Gastroesophageal sphincter (tissue), 4 donors: ENCODE results near the gene LATS2. TPM values are rescaled to one million over a fixed set of nuclear protein-coding genes. Genes with fewer than 3 reads are reported as not detected.
"Not testable (repeated sequence)": the region's sequence is repeated elsewhere in the genome, so short reads cannot be mapped to it uniquely, and the experiment has no call there.

ENCODE experiments used
- ATAC-seq: fragments of 150-250 bp; one replicate; pipeline ENCODE4 v1.9.1; 2016; ENCODE audit warnings: mild to moderate bottlenecking, moderate library complexity
- H3K27ac ChIP-seq, 4 donors: fragments of 200-600 bp; sonication (generic) in 3 of 4; 1 replicate in 3 of 4; 2 replicates in 1 of 4; pipeline ENCODE4 v1.5.1; 2016 to 2019
- H3K27me3 ChIP-seq: fragments of 200-600 bp; sonication (generic); one replicate; pipeline ENCODE4 v1.5.1; 2019
- H3K36me3 ChIP-seq, 2 donors: fragments of 200-600 bp; sonication (generic); one replicate each; pipeline ENCODE4 v1.5.1; 2019; ENCODE audit warnings: control low read depth in 1 of 2
- H3K4me1 ChIP-seq, 3 donors: fragments of 200-600 bp; sonication (generic); 1 replicate in 2 of 3; 2 replicates in 1 of 3; pipeline ENCODE4 v1.5.1; 2016 to 2019; ENCODE audit warnings: control low read depth in 2 of 3
- H3K4me3 ChIP-seq, 2 donors: fragments of 200-600 bp; sonication (generic); one replicate each; pipeline ENCODE4 v1.5.1; 2019; ENCODE audit warnings: mild to moderate bottlenecking in 1 of 2, moderate library complexity in 1 of 2
- H3K9me3 ChIP-seq, 3 donors: fragments of 200-600 bp; sonication (generic); one replicate each; pipeline ENCODE4 v1.5.1; 2017 to 2019; ENCODE audit warnings: control low read depth in 2 of 3
- EP300 ChIP-seq: sonication (generic); formaldehyde crosslinking; IDR thresholded peaks from one replicate; pipeline ENCODE4 v1.6.1; 2017; ENCODE audit warnings: antibody characterized with exemption, mild to moderate bottlenecking
- POLR2A ChIP-seq, 2 donors: fragments of 450-650 bp; IDR thresholded peaks; one replicate each; pipeline ENCODE4 v1.6.1; 2017; ENCODE audit warnings: antibody characterized with exemption in 2 of 2, mild to moderate bottlenecking in 2 of 2, moderate library complexity in 1 of 2
- POLR2AphosphoS5 ChIP-seq: sonication (generic); formaldehyde crosslinking; IDR thresholded peaks from one replicate; pipeline ENCODE4 v1.6.1; 2017; ENCODE audit warnings: antibody characterized with exemption
- WGBS, 2 donors: methylation state at CpG; one replicate each; pipeline ENCODE4 v1.1.5; 2018; ENCODE audit warnings: low coverage in 1 of 2; 5-methylcytosine and 5-hydroxymethylcytosine counted together
- total RNA-seq, 4 donors: library from RNA; depleted of rRNA; stranded (reverse); fragments of >200 nt; gene quantifications; one replicate each; pipeline ENCODE4 v1.1.0, GENCODE V29; 2016
- TF ChIP-seq, protein P1 (sequence below), 4 experiments: fragments of 200-600 bp in 2 of 4; fragments of 450-650 bp in 2 of 4; sonication (generic) in 1 of 4; IDR thresholded peaks; one replicate each; pipeline ENCODE4 v1.5.1; 2017 to 2019; ENCODE audit warnings: antibody characterized with exemption in 4 of 4, mild to moderate bottlenecking in 2 of 4, moderate library complexity in 2 of 4

Gene LATS2
- total RNA-seq, 4 donors from 2014 or later: 42.2 to 95.4 (median 56.5) TPM

GRCh38 chr13:20968745-20969144 lies 92.6 kb downstream of the LATS2 start:
- Histone ChIP-seq H3K27ac (no peak overlapping the region), H3K36me3 (peaks cover 0 to 22% of the 10 kb centered on the region in 2 donors), H3K27me3 (no peaks in the 10 kb centered on the region), H3K4me1 (no peaks in the 10 kb centered on the region), H3K4me3 (no peak overlapping the region), H3K9me3 (no peaks in the 10 kb centered on the region)
- WGBS, 2 donors: 46 to 53% methylated on average over 2 of the region's 2 CpGs
- no peak for ATAC-seq
- TF ChIP-seq POLR2A (IDR thresholded peaks at IDR 0.05): no peak
- TF ChIP-seq, protein P1, sequence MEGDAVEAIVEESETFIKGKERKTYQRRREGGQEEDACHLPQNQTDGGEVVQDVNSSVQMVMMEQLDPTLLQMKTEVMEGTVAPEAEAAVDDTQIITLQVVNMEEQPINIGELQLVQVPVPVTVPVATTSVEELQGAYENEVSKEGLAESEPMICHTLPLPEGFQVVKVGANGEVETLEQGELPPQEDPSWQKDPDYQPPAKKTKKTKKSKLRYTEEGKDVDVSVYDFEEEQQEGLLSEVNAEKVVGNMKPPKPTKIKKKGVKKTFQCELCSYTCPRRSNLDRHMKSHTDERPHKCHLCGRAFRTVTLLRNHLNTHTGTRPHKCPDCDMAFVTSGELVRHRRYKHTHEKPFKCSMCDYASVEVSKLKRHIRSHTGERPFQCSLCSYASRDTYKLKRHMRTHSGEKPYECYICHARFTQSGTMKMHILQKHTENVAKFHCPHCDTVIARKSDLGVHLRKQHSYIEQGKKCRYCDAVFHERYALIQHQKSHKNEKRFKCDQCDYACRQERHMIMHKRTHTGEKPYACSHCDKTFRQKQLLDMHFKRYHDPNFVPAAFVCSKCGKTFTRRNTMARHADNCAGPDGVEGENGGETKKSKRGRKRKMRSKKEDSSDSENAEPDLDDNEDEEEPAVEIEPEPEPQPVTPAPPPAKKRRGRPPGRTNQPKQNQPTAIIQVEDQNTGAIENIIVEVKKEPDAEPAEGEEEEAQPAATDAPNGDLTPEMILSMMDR (IDR thresholded peaks at IDR 0.05): no peak
- TF ChIP-seq EP300: no peak
- TF ChIP-seq POLR2AphosphoS5: no peak

DNA sequence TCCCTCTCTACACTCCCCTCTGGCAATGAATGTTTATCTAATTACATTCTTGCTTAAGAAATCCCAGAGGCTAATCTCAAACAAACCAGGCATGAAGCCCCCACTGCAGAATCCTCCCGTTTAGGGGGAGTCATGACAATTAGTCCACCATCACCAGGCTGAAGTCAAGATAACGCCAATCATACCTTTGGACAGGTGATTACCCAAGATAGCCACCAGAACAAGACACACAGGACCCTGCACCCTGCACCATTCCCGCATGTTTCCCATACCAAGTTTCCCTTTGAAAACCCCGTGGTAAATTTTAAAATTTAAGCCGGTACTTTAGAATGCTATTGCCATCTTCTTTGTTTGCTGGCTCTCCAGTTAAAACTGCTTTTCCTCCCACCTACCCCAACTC lies 94.0 kb downstream of the LATS2 start:
- Histone ChIP-seq H3K27me3 (no peaks in the 10 kb centered on the region), H3K9me3 (no peaks in the 10 kb centered on the region), H3K4me1 (no peaks in the 10 kb centered on the region), H3K27ac (no peak overlapping the region), H3K4me3 (no peak overlapping the region), H3K36me3 (peaks cover 0 to 8% of the 10 kb centered on the region in 2 donors)
- ATAC-seq: no peak
- WGBS, 2 donors: 55 to 69% methylated on average over 5 of the region's 5 CpGs
- TF ChIP-seq EP300: no peak
- TF ChIP-seq POLR2A (IDR thresholded peaks at IDR 0.05): no peak
- TF ChIP-seq, protein P1 (IDR thresholded peaks at IDR 0.05): no peak

DNA sequence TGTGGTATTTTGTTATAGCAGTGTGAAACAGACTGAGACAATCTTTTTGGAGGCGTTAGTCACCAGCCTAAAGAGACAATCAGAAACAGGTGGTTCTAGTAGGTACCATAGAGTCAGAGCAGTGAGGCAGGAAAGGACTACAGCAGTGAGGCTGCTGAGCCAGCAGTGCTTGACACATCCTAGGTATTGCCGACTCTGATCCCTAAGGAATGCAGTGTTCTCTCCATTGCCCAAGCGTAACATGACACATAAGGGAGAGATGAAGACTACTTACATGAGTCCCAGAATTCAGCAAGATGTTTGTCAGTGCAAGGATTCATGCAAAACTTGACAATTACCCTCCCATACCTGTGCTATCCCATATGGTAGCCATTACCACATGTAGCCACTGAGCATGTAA lies 96.5 kb downstream of the LATS2 start:
- no peak for ATAC-seq
- Histone ChIP-seq H3K27ac (no peak overlapping the region), H3K36me3 (no peaks in the 10 kb centered on the region), H3K4me3 (no peak overlapping the region), H3K4me1 (no peaks in the 10 kb centered on the region), H3K27me3 (no peaks in the 10 kb centered on the region), H3K9me3 (no peaks in the 10 kb centered on the region)
- TF ChIP-seq, protein P1 (IDR thresholded peaks at IDR 0.05): no peak
- no peak for TF ChIP-seq POLR2AphosphoS5
- no peak for TF ChIP-seq EP300
- TF ChIP-seq POLR2A (IDR thresholded peaks at IDR 0.05): no peak
- WGBS, 2 donors: 85% methylated on average over 3 of the region's 3 CpGs; no CpG with 5 or more reads in 1 of the 2 donors

DNA sequence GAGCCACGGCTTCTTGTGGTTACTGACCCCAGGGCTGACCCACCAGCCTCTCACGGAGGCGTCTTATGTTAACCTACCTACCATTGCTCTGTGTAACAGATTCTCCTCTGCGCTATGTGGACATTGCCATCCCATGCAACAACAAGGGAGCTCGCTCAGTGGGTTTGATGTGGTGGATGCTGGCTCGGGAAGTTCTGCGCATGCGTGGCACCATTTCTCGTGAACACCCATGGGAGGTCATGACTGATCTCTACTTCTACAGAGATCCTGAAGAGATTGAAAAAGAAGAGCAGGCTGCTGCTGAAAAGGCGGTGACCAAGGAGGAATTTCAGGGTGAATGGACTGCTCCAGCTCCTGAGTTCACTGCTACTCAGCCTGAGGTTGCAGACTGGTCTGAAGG lies 99.7 kb downstream of the LATS2 start:
- 94 to 100% methylated on average over 1 to 6 of the region's 10 CpGs for WGBS, 2 donors
- not testable (repeated sequence) for H3K9me3 ChIP-seq, H3K4me1 ChIP-seq, H3K27ac ChIP-seq, H3K27me3 ChIP-seq, H3K4me3 ChIP-seq, H3K36me3 ChIP-seq, ATAC-seq

DNA sequence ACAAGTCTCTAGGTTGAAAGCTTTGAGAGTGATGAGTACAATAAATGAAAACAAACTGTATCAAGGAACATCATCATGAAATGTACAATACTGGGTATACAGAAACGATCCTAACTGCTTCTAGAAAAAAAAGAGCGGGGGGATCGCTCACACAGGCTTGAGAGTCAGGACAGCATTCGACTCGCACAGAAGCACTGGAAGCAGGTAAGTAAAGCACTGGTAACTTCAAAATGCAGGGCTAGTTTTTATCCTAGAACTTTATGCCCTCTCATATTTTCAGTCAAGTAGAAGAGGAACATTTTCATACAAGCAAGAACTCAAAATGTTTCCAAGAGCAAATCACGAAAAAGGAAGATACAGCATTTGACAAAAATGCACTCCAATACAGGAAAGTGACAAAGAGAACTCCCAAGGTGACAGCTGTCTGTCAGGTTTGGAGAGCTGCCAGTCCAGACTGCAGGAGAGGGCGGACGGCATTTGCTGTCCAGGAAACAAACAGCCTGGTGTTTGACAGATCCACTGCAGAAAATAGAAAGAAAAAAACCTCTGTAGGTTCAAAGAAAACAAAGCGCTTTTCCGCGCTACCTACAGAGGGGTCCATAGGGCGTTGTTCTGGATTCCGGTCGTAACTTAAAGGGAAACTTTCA lies 100.6 kb downstream of the LATS2 start:
- WGBS, 2 donors: 37 to 45% methylated on average over 11 to 12 of the region's 14 CpGs
- H3K4me3 ChIP-seq: no peak overlapping the region

DNA sequence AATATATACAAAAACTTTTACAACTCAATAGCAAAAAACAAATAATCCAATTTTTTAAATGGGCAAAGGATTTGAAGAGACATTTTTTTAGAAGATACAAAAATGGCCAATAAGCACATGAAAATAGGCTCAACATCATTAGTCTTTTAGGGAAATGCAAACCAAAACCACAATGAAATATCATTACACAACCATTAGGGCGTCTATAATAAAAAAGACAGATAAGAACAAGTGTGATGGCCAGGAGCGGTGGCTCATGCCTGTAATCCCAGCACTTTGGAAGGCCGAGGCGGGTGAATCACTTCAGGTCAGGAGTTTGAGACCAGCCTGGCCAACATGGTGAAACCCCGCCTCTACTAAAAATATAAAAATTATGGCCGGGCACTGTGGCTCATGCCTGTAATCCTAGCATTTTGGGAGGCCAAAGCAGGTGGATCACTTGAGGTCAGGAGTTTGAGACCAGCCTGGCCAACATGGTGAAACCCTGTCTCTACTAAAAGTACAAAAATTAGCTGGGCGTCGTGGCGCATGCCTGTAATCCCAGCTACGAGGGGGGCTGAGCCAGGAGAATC lies 104.3 kb downstream of the LATS2 start:
- not testable (repeated sequence) for H3K27ac ChIP-seq, H3K4me3 ChIP-seq, H3K4me1 ChIP-seq, ATAC-seq, H3K9me3 ChIP-seq, H3K36me3 ChIP-seq, H3K27me3 ChIP-seq
- 79 to 92% methylated on average over 4 to 5 of the region's 10 CpGs for WGBS, 2 donors

More for the DNA sequence above, 100.6 kb downstream of the LATS2 start:
- no peaks in the 10 kb centered on the region for H3K4me1 ChIP-seq
- H3K9me3 ChIP-seq: no peaks in the 10 kb centered on the region
- TF ChIP-seq POLR2AphosphoS5: no peak
- no peak for TF ChIP-seq EP300
- TF ChIP-seq POLR2A (IDR thresholded peaks at IDR 0.05): no peak
- TF ChIP-seq, protein P1 (IDR thresholded peaks at IDR 0.05): no peak
- no peak for ATAC-seq
- no peaks in the 10 kb centered on the region for H3K27me3 ChIP-seq
- H3K36me3 ChIP-seq: no peaks in the 10 kb centered on the region
- H3K27ac ChIP-seq: no peak overlapping the region
